GM19438 (cell line): ENCODE results near the gene GINS2.

Experiments used
- ATAC-seq: cut with Tn5 transposase; IDR thresholded peaks from one replicate; pipeline ENCODE4 v1.9.1; 2021; ENCODE audit warnings: low read depth; ENCODE audit not compliant: unreplicated experiment

Gene GINS2

GRCh38 chr16:85688586-85689284 lies at the start of gene GINS2:
Gene GINS2, minus strand, starts transcription at chr16:85688954. Its CDS starts 56 bp downstream, at chr16:85688898.
- ATAC-seq = peak; percentile 82

DNA sequence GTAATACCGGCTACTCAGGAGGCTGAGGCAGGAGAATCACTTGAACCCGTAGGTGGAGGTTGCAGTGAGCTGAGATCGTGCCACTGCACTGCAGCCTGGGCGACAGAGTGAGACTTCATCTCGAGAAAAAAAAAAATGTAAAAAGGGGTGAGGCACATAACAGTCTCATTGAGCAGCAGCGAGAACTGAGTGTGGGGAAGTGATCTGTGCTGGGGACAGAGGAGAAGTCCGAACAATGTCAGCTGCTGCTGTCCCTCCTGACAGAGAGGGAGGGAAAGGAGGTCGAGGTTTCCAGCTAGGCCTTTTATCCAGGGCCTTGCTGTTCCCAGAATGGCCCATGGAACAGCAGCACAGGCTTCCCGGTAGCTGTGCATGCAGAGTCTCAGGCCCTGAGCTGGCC lies 48.2 kb upstream of the GINS2 start:
- no peak for ATAC-seq

GRCh38 chr16:85735946-85736345 lies 47.2 kb upstream of the GINS2 start:
- ATAC-seq = no peak

DNA sequence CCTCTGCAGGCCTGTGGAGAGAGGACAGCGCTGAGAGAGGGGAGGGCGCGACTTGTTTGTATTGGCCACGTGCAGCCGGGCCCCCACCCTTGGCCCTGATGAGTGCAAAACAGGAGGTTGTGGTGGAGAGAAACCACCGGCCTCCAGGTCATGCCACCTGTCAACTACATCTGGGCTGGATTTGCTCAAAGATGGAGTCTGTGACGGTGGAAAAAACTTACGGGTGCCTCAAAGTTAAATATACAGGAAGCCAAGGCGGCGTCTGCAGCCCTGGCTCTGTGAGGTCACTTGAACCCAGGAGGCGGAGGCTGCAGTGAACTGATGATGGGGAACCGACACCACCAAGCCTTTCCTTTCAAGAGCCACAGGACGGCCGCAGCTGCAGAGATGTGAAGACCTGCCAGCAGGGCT lies 46.5 kb upstream of the GINS2 start:
- ATAC-seq = peak; percentile 80

DNA sequence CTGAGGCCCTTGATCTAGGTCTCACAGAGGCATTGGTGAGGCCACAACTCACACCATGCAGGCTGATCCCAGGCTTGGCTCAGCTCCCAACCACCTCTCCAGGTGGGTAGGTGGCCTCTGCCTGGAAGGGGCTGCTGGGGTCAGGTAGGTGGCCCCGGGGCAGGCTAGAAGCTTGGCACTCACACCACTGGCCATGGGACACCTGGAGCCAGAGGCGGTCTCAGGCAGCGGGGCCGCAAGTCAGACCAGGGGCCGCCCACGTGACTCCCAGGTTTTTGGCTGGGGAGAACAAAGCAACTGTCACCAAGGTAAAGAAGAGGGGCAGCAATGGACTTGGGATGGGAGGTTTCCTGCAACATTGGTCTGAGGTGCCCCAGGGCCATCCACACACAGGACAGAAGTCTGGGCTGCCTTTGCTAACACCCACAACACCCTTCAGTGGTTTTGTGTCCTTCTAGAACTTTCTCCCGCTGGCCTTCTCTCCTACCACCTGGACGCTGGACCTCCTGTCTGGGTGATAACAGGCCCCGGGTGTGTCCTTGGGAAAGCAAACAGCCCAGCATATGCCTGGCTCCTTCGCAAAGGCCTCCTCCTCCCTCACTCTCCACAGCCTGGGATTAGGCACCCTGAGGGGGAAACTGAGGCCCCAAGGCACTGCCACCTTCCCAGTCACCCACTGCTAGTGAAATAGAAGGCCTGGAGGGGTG lies 45.7 kb upstream of the GINS2 start:
- no peak for ATAC-seq

GRCh38 chr16:85733839-85734170 lies 45.1 kb upstream of the GINS2 start:
- ATAC-seq = no peak

DNA sequence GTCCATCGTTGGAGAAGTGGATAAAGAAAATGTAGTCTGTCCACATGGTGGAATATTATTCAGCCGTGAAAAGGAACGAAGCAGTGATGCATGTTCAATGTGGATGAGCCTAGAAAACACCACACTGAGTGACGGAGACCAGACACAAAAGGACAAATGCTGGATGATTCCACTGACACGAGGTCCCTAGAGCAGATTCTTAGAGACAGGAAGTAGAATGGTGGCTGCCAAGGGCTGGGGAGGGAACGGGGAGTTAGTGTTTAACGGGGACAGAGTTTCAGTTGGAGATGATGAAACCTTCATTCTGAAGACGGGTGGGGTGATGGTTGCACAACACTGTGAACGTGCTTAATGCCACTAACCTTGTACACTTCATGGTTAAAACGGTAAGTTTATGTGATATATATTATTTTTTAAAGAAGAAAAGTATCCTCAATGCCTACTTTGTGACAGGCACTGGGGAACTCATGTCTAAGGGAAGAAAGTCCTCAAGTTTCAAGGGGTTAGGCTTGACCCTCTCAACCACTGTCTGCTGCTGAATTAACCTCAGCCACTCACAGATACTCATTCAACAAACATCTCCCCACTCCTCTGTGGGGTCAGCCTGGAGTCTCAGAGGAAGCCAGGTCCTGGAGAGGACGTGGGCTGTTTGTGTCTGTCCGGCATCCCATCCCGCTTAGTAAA lies 44.5 kb upstream of the GINS2 start:
- no peak for ATAC-seq

GRCh38 chr16:85731179-85731578 lies 42.4 kb upstream of the GINS2 start:
- ATAC-seq = no peak

GRCh38 chr16:85730186-85730465 lies 41.4 kb upstream of the GINS2 start:
- ATAC-seq = no peak

GRCh38 chr16:85729452-85730185 lies 40.9 kb upstream of the GINS2 start:
- no peak for ATAC-seq

DNA sequence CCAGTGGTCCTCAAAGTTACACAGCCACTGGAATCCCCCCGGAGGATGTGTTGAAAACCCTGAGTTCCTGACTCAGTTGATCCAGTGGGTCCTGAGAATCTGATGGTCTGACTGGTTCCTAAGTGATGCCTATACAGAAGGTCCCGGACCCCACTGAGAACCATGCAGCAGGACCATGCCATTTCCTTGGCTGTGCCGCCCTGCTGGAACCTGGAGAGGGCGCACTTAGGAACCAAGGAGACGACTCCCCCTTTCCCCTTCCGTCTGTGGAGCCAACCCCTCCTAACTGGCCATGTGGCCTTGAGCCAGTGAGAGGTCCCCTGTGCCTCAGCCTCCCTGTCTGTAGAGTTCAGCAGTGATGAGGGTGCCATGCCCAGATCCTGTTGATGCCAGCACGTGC lies 40.1 kb upstream of the GINS2 start:
- ATAC-seq = no peak

DNA sequence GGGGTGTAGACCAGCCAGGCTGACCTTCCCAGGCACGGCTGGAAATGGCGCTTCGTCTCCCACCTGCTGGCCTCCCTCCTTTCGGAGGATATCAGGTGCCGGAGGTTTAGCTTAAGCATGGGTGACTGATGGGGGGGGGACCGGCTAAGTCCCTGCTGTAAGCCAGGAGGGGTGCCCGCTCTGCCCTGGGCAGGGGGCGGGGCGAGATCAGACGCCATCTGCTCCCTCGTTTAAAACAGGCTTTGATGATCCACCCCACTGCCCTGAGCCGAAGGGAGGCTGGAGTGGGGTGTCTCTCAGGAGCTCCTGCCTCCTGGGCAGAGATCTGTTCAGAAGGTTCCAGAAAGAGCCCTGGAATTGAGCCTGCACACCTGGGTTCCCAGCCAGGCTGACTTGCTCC lies 36.2 kb upstream of the GINS2 start:
- ATAC-seq = no peak

- ATAC-seq = no peak
Observed at GRCh38 chr16:85724126-85724879, 35.5 kb upstream of the GINS2 start.

DNA sequence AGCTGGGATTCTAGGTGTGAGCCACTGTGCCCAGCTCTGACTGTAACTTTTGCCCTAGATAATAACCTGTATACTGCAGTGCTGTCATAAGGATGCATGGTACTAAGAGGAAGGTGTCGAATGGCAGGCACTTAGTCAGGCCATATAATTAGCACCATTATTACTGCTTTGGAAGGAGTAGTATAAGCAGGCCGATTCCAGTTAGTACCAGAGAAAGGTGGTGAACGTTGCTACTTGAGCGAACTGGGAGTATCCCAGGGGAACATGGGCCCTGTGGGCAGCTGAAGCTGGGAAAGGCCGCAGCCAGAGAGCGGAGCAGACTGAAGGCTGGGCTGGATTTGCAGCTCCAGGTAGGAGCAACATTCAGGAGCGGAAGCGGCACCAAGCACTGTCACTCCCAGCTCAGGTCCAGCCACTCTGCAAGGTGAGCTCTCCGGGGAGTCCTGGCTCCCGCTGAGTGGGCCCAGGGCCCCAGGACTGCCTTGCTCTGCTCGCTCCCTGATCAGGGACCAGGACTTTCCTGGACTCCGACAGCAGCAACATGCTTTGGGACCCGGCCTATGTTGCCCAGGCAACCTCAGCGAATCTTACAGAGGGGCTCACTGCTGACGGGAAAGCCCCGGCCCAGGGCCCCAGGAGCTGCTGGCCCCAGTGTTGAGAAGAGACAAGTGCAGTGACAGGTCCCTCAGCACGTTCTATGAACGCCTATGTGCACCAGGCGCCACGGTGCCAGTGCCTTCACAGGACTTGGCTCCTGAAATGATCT lies 33.6 kb upstream of the GINS2 start:
- ATAC-seq = no peak

DNA sequence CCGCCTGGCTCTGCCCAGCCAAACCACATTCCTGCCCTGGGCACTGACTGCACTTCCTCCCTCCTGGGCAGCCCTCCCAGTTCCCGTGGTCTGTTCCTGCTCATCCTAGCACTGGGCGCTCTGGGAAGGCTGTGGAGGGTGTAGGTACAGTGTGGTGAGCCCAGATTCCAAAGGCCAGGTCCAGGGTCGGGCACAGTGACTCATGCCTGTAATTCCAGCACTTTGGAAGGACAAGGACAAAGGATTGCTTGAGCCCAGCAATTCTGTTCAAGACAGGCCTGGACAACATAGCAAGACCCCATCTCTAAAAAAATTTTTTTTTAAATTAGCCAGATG lies 31.5 kb upstream of the GINS2 start:
- ATAC-seq = no peak

DNA sequence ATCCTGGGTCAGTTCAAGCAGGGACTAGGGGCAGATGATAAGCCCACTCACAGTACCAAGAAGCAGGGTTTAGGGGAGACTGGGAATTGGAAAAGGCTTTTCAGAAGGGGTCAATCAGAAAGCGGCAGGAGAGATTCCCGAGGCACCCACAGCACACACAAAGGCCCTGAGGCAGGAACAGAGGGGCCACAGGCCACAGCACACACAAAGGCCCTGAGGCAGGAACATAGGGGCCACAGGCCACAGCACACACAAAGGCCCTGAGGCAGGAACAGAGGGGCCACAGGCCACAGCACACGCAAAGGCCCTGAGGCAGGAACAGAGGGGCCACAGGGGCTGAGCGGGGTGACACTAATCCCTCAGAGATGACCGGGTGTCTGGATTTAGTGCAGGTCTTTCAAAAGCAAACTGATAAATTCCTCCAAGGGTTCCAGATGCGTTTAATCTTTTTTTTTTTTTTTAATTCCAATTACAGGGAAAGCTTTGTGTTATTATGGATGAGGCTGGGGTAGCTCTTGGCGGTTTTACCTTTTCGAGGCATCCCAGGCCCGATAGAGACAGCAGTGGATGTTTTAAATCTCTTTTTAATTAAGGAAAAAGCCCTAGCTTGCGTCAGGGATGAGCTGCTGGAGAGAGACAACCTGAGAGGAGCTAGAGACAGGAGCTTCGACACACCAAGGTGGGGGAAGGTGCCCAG lies 31.0 kb upstream of the GINS2 start:
- ATAC-seq = no peak

GRCh38 chr16:85718682-85719081 lies 29.9 kb upstream of the GINS2 start:
- ATAC-seq = no peak

DNA sequence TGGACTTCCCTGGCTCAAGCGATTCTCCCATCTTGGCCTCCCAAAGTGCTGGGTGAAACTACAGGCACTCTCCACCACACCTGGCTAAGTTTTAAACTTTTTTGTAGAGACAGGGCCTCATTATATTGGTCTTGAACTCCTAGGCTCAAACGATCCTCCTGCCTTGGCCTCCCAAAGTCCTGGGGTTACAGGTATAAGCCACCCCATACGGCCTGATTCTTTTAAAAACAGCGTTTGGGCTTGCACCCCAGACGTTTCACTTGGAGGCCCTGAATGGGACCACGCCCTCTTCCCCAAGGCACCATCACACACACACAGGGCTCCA lies 29.4 kb upstream of the GINS2 start:
- no peak for ATAC-seq

DNA sequence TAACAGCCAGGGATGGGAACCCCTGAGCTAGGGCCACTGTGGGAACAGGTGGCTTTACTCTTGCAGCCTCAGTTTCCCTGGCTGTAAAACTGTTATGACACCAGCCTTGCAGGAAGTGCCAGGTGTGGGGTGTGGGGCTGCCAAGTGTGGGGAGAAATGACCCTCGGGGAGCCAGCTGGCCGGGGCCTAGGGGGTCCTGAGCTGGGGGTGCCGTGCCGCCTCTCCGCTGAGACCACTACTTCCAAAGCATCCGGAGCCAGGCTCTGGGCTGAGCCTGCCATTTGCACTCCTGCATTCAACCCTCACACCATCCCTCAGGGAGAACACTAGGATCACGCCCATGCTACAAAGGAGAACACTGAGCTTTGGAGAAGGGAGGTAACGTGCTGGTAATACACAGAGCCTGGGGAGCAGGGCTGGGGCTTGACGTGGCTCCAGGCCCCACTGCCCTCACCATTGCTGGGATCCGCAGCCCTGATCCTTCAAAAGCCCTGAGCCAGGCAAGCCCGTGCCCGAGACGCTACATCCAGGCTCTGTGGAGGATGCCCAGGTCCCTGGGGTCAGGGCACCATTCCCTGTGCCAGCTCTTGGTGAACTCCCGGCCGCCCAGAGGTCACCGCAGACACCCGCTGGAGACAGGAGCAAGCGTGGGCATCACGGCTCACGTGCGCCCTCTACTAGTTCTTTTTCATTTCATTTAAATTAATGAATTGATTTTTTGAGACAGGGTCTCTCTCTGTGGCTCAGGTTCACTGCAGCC lies 28.8 kb upstream of the GINS2 start:
- no peak for ATAC-seq
